Measurements from ENCODE around the gene EMP1.

EMP1 gene

GRCh38 chr12:13227191-13227590 is 30.7 kb downstream of the EMP1 start:
- TF ChIP-seq SIN3A (IDR thresholded peaks at IDR 0.05; ENCODE audit: borderline replicate concordance, insufficient read depth, low read length) = no peak
- no peak for TF ChIP-seq FOXP2 (optimal IDR thresholded peaks at IDR 0.05; ENCODE audit: borderline replicate concordance, extremely low read depth, extremely low read length, insufficient read depth)
- no peak for TF ChIP-seq REST (IDR thresholded peaks at IDR 0.05; ENCODE audit: insufficient read depth in 1 of 2, low read depth in 2 of 2, low read length in 2 of 2)
- TF ChIP-seq TAF1 (IDR thresholded peaks at IDR 0.05; ENCODE audit: borderline replicate concordance, insufficient read depth, low read length) = no peak
- no peak for TF ChIP-seq POLR2AphosphoS5 (IDR thresholded peaks at IDR 0.05; ENCODE audit: low read depth, low read length)

DNA sequence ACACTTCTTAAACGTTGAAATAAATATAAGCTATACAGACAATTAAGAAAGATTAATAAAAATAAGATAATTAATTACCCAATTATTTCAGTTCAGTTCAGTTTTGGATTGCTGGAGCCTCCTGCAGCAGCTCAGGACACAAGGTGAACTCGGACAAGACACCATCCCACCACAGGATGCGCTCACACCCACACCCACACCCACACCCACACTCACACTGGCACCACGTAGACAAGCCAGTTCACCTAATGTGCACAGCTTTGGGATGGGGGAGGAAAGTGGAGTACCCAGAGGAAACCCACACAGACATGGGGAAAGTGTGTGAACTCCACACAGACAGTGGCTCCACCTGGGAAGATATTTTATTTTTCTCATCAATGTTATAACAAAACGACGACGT is 32.1 kb downstream of the EMP1 start:
- TF ChIP-seq FOXP2 (optimal IDR thresholded peaks at IDR 0.05; ENCODE audit: borderline replicate concordance, extremely low read depth, extremely low read length, insufficient read depth) (no peak), TAF1 (IDR thresholded peaks at IDR 0.05; ENCODE audit: borderline replicate concordance, insufficient read depth, low read length) (no peak), SIN3A (IDR thresholded peaks at IDR 0.05; ENCODE audit: borderline replicate concordance, insufficient read depth, low read length) (no peak), REST (IDR thresholded peaks at IDR 0.05; ENCODE audit: insufficient read depth in 1 of 2, low read depth in 2 of 2, low read length in 2 of 2) (no peak), POLR2AphosphoS5 (IDR thresholded peaks at IDR 0.05; ENCODE audit: low read depth, low read length) (no peak)

- no peak for TF ChIP-seq SIN3A (IDR thresholded peaks at IDR 0.05; ENCODE audit: borderline replicate concordance, insufficient read depth, low read length)
- no peak for TF ChIP-seq TAF1 (IDR thresholded peaks at IDR 0.05; ENCODE audit: borderline replicate concordance, insufficient read depth, low read length)
Measured at GRCh38 chr12:13229504-13229903, 33.0 kb downstream of the EMP1 start.

- TF ChIP-seq SIN3A (IDR thresholded peaks at IDR 0.05; ENCODE audit: borderline replicate concordance, insufficient read depth, low read length) (no peak), TAF1 (IDR thresholded peaks at IDR 0.05; ENCODE audit: borderline replicate concordance, insufficient read depth, low read length) (no peak), REST (IDR thresholded peaks at IDR 0.05; ENCODE audit: insufficient read depth in 1 of 2, low read depth in 2 of 2, low read length in 2 of 2) (no peak), FOXP2 (optimal IDR thresholded peaks at IDR 0.05; ENCODE audit: borderline replicate concordance, extremely low read depth, extremely low read length, insufficient read depth) (no peak), POLR2AphosphoS5 (IDR thresholded peaks at IDR 0.05; ENCODE audit: low read depth, low read length) (no peak)
Measured at GRCh38 chr12:13230500-13230899, 34.0 kb downstream of the EMP1 start.

- TF ChIP-seq REST (IDR thresholded peaks at IDR 0.05; ENCODE audit: insufficient read depth in 1 of 2, low read depth in 2 of 2, low read length in 2 of 2) = no peak
- TF ChIP-seq POLR2AphosphoS5 (IDR thresholded peaks at IDR 0.05; ENCODE audit: low read depth, low read length) = no peak
- TF ChIP-seq FOXP2 (optimal IDR thresholded peaks at IDR 0.05; ENCODE audit: borderline replicate concordance, extremely low read depth, extremely low read length, insufficient read depth) = no peak
- TF ChIP-seq SIN3A (IDR thresholded peaks at IDR 0.05; ENCODE audit: borderline replicate concordance, insufficient read depth, low read length) = no peak
- TF ChIP-seq TAF1 (IDR thresholded peaks at IDR 0.05; ENCODE audit: borderline replicate concordance, insufficient read depth, low read length) = no peak
Measured at GRCh38 chr12:13233830-13234641, 37.5 kb downstream of the EMP1 start.
